ENCODE results near the gene B3GNT9. TPM values are rescaled to one million over a fixed set of nuclear protein-coding genes. Genes with fewer than 3 reads are reported as not detected.

The B3GNT9 gene
- total RNA-seq, 1 donor = 42.4 TPM

- no peak for TF ChIP-seq CTCF (IDR thresholded peaks at IDR 0.05; ENCODE audit: insufficient read depth, low read length)
- peak overlapping the region; percentile 22 for H3K4me3 ChIP-seq (ENCODE audit: low read depth, low read length)
- DNase-seq (ENCODE audit: low read depth) = no peak
Observed at GRCh38 chr16:67163999-67164558, 13.3 kb upstream of the B3GNT9 start.

- H3K4me3 ChIP-seq (ENCODE audit: low read depth, low read length) = peak overlapping the region; percentile 25
- peak; percentile 56 for DNase-seq (ENCODE audit: low read depth)
- TF ChIP-seq CTCF (IDR thresholded peaks at IDR 0.05; ENCODE audit: insufficient read depth, low read length) = no peak
Observed at GRCh38 chr16:67163164-67163998, 12.6 kb upstream of the B3GNT9 start.

GRCh38 chr16:67162506-67163163 is 11.8 kb upstream of the B3GNT9 start:
- TF ChIP-seq CTCF (IDR thresholded peaks at IDR 0.05; ENCODE audit: insufficient read depth, low read length) = no peak
- H3K4me3 ChIP-seq (ENCODE audit: low read depth, low read length) = no peak overlapping the region
- DNase-seq (ENCODE audit: low read depth) = no peak

- H3K4me3 ChIP-seq (ENCODE audit: low read depth, low read length) = peak overlapping the region; percentile 55
- DNase-seq (ENCODE audit: low read depth) = no peak
- no peak for TF ChIP-seq CTCF (IDR thresholded peaks at IDR 0.05; ENCODE audit: insufficient read depth, low read length)
Observed at GRCh38 chr16:67161595-67162058, 10.8 kb upstream of the B3GNT9 start.

GRCh38 chr16:67158637-67159600 is 8.1 kb upstream of the B3GNT9 start:
- no peak for TF ChIP-seq CTCF (IDR thresholded peaks at IDR 0.05; ENCODE audit: insufficient read depth, low read length)
- H3K4me3 ChIP-seq (ENCODE audit: low read depth, low read length) = peak overlapping the region; percentile 91
- no peak for DNase-seq (ENCODE audit: low read depth)
